Measurements from ENCODE around the gene OR5H2. TPM values are rescaled to one million over a fixed set of nuclear protein-coding genes. Genes with fewer than 3 reads are reported as not detected.

OR5H2 gene
- total and polyA plus RNA-seq, 5 donors from 2014 or later: not detected

DNA sequence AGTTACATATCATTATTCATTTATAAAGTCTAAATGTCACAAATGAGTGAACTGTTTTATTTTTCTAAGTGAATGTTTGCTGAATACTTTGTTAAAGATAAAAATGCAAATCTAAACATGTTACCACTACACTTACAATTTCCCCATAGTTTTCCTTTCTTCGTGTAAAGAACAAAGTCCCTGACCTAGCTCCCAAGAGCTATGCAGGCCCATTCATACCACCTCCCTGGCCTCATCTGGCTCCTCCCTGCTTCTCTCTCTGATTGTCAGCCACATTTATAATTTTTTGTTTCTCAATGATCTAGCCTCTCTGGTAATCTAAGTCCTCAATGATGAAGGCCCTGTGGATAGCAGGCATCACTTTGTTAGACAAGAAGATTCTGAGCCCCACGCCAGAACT lies 40.4 kb downstream of the OR5H2 start:
- no peaks in the 10 kb centered on the region for H3K9me3 ChIP-seq (ENCODE audit: control insufficient read depth in 2 of 2, low read length in 2 of 2)
- no peaks in the 10 kb centered on the region for H3K4me1 ChIP-seq (ENCODE audit: control insufficient read depth, insufficient read depth, low read length, poor library complexity, severe bottlenecking)
- no peaks in the 10 kb centered on the region for H3K36me3 ChIP-seq (ENCODE audit: control insufficient read depth, insufficient read depth, low read length)
- Mint-ChIP-seq H3K4me1 (peaks cover 0 to 2% (median 0%) of the 10 kb centered on the region in 4 donors), H3K27ac (no peak overlapping the region), H3K4me3 (no peak overlapping the region), H3K9me3 (no peaks in the 10 kb centered on the region), H3K27me3 (peaks cover 22% of the 10 kb centered on the region), H3K36me3 (no peaks in the 10 kb centered on the region)
- no peak overlapping the region for H3K4me3 ChIP-seq (ENCODE audit: low read depth, low read length)
- no peak for DNase-seq
- ATAC-seq (ENCODE audit: low read depth in 2 of 2): no peak
- no peak overlapping the region for H3K27ac ChIP-seq (ENCODE audit: insufficient read depth, low read length, poor library complexity, severe bottlenecking)
- no peaks in the 10 kb centered on the region for H3K27me3 ChIP-seq (ENCODE audit: control insufficient read depth, insufficient read depth, low read length)

DNA sequence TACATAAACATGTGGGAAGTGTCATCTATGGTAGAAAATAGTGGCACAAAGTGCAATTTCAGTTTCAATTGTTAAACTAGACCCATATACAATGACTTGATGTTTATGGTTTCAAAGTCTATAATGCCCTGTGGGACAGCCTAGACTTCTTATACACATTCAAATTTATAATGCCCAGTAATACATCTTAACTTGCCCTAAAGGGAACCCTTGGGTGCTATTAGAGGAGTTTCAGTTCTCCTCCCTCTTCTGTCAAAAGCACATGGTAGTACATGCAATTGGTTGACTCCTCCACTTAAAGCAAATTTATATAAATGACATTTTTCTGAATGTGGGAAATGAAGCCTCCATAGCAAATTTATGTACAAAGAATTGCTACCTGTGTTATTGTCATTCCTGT lies 41.1 kb downstream of the OR5H2 start:
- H3K9me3 ChIP-seq (ENCODE audit: control insufficient read depth in 2 of 2, low read length in 2 of 2): no peaks in the 10 kb centered on the region
- Mint-ChIP-seq H3K4me3 (no peak overlapping the region), H3K36me3 (no peaks in the 10 kb centered on the region), H3K27me3 (peaks cover 22% of the 10 kb centered on the region), H3K9me3 (no peaks in the 10 kb centered on the region), H3K27ac (no peak overlapping the region), H3K4me1 (peaks cover 0 to 2% (median 0%) of the 10 kb centered on the region in 4 donors)
- H3K4me1 ChIP-seq (ENCODE audit: control insufficient read depth, insufficient read depth, low read length, poor library complexity, severe bottlenecking): no peaks in the 10 kb centered on the region
- H3K27me3 ChIP-seq (ENCODE audit: control insufficient read depth, insufficient read depth, low read length): no peaks in the 10 kb centered on the region
- H3K36me3 ChIP-seq (ENCODE audit: control insufficient read depth, insufficient read depth, low read length): no peaks in the 10 kb centered on the region
- ATAC-seq (ENCODE audit: low read depth in 2 of 2) (no peak), DNase-seq (no peak)
- no peak overlapping the region for H3K27ac ChIP-seq (ENCODE audit: insufficient read depth, low read length, poor library complexity, severe bottlenecking)
- H3K4me3 ChIP-seq (ENCODE audit: low read depth, low read length): no peak overlapping the region

DNA sequence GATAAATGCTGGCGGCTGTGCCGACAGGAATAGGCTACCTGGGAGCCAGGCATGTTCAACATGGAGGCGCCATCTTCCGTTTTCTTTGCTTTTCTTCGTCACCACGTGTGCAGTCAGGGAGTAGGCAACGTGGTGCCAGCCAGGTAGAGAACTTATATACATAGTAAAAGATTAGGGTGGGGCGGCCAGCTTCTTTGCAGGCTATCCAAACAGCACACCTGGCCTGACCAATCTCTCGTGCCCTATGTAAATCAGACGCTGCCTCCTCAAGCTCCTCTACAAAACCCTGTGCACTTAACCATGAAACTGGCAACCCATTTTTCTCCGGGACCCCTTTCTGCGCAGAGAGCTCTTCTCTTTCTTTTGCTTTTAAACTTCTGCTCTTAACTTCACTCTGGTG lies 42.8 kb downstream of the OR5H2 start:
- no peak overlapping the region for H3K4me3 Mint-ChIP-seq
- no peaks in the 10 kb centered on the region for H3K9me3 ChIP-seq (ENCODE audit: control insufficient read depth in 2 of 2, low read length in 2 of 2)
- DNase-seq: no peak
- no peaks in the 10 kb centered on the region for H3K36me3 ChIP-seq (ENCODE audit: control insufficient read depth, insufficient read depth, low read length)
- H3K27me3 ChIP-seq (ENCODE audit: control insufficient read depth, insufficient read depth, low read length): peaks cover 4% of the 10 kb centered on the region
- H3K4me1 Mint-ChIP-seq: peaks cover 0 to 4% (median 0%) of the 10 kb centered on the region in 4 donors
- no peak overlapping the region for H3K27ac ChIP-seq (ENCODE audit: insufficient read depth, low read length, poor library complexity, severe bottlenecking)
- H3K9me3 Mint-ChIP-seq: no peaks in the 10 kb centered on the region
- no peak overlapping the region for H3K4me3 ChIP-seq (ENCODE audit: low read depth, low read length)
- peaks cover 22% of the 10 kb centered on the region for H3K27me3 Mint-ChIP-seq
- peaks cover 5% of the 10 kb centered on the region for H3K4me1 ChIP-seq (ENCODE audit: control insufficient read depth, insufficient read depth, low read length, poor library complexity, severe bottlenecking)
- ATAC-seq (ENCODE audit: low read depth in 2 of 2): no peak
- no peaks in the 10 kb centered on the region for H3K36me3 Mint-ChIP-seq
- H3K27ac Mint-ChIP-seq: no peak overlapping the region

DNA sequence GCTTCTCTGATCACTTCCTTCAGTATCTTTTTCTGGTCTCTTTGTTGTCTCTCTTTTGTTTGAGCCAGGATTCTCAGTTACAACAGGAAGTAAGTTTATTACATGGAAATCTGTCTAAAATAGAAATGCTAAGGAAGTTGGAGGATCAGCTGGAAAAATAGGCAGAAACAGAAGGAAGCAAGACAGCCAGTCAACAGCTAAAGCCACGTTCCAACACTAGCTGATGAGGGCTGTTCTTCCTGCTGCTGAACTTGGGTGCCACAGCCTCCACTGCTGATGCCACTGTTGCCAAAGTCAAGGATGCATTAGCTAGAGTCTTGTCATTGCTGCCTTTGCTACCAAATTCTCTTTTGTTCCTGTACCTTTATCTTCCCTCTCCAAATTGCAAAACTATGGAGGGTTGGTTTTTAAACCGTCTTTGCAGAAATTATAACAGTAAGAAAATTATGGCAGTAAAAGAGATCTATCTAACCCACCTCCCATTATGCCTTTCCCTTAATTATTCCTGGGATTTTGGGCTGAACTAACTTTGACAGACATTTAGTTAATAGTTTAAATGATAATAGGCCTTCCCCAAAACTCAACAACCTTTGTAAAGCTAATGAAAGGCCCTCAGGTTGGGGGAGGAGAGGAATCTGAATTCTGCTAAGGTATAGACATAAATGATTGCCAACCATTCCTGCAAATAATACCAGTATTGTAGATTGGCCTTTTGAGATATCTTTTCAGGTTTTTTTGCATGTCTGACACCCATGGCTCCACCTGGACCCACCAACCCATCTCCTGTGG lies 44.0 kb downstream of the OR5H2 start:
- H3K4me3 ChIP-seq (ENCODE audit: low read depth, low read length): no peak overlapping the region
- no peaks in the 10 kb centered on the region for H3K36me3 ChIP-seq (ENCODE audit: control insufficient read depth, insufficient read depth, low read length)
- Mint-ChIP-seq H3K27me3 (peaks cover 18% of the 10 kb centered on the region), H3K4me1 (peaks cover 0 to 4% (median 0%) of the 10 kb centered on the region in 4 donors), H3K9me3 (no peaks in the 10 kb centered on the region), H3K4me3 (no peak overlapping the region), H3K36me3 (no peaks in the 10 kb centered on the region), H3K27ac (no peak overlapping the region)
- peaks cover 5% of the 10 kb centered on the region for H3K4me1 ChIP-seq (ENCODE audit: control insufficient read depth, insufficient read depth, low read length, poor library complexity, severe bottlenecking)
- no peak for DNase-seq
- H3K27ac ChIP-seq (ENCODE audit: insufficient read depth, low read length, poor library complexity, severe bottlenecking): no peak overlapping the region
- no peaks in the 10 kb centered on the region for H3K9me3 ChIP-seq (ENCODE audit: control insufficient read depth in 2 of 2, low read length in 2 of 2)
- peaks cover 5% of the 10 kb centered on the region for H3K27me3 ChIP-seq (ENCODE audit: control insufficient read depth, insufficient read depth, low read length)
- no peak for ATAC-seq (ENCODE audit: low read depth in 2 of 2)

DNA sequence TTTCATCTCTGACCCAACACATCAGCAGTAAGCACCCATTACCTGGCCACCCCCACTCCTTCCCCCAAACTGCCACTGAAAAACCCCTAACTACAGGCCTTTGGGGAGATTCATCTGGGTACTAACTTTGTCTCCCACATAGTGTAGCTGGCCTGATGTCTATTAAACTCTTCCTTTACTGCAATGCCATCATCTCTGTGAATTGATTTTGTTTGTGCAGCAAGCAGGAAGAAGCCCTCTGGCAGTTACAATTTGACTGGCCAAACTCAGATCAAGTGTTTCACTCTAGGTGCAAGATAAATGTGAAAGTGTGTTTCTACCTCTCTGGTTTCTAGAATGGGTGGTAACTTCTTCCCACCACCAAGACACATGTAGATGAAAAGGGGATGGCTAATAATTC lies 44.6 kb downstream of the OR5H2 start:
- Mint-ChIP-seq H3K9me3 (no peaks in the 10 kb centered on the region), H3K36me3 (no peaks in the 10 kb centered on the region), H3K4me1 (peaks cover 0 to 4% (median 0%) of the 10 kb centered on the region in 4 donors), H3K4me3 (no peak overlapping the region), H3K27ac (no peak overlapping the region), H3K27me3 (peaks cover 19% of the 10 kb centered on the region)
- H3K4me1 ChIP-seq (ENCODE audit: control insufficient read depth, insufficient read depth, low read length, poor library complexity, severe bottlenecking): peaks cover 5% of the 10 kb centered on the region
- no peaks in the 10 kb centered on the region for H3K9me3 ChIP-seq (ENCODE audit: control insufficient read depth in 2 of 2, low read length in 2 of 2)
- DNase-seq: peak in 1 of 3 donors; percentile 32
- H3K36me3 ChIP-seq (ENCODE audit: control insufficient read depth, insufficient read depth, low read length): no peaks in the 10 kb centered on the region
- ATAC-seq (ENCODE audit: low read depth in 2 of 2): no peak
- peaks cover 5% of the 10 kb centered on the region for H3K27me3 ChIP-seq (ENCODE audit: control insufficient read depth, insufficient read depth, low read length)
- H3K27ac ChIP-seq (ENCODE audit: insufficient read depth, low read length, poor library complexity, severe bottlenecking): no peak overlapping the region
- no peak overlapping the region for H3K4me3 ChIP-seq (ENCODE audit: low read depth, low read length)

DNA sequence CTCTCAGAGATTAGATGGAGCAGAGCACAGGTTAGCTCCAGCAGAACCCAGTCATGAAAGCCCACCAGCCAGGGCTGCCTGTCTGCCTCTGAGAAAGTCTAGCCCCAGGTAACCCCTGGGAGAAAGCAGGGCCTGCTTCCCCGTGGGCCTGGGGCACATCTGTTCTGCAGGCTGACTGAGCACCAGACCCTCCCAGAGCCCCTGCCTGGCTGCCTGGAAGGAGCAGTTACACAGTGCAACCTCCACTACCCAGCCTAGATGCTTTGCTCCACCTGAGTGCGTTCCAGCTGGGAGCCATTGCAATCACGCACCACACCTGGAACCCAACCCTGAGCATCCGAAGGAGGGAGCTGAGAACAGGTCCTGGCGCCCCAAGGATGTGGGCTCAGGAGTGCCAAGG lies 46.6 kb downstream of the OR5H2 start:
- DNase-seq (no peak), ATAC-seq (ENCODE audit: low read depth in 2 of 2) (no peak)
- Histone ChIP-seq H3K4me1 (ENCODE audit: control insufficient read depth, insufficient read depth, low read length, poor library complexity, severe bottlenecking) (peaks cover 5% of the 10 kb centered on the region), H3K4me3 (ENCODE audit: low read depth, low read length) (no peak overlapping the region), H3K36me3 (ENCODE audit: control insufficient read depth, insufficient read depth, low read length) (no peaks in the 10 kb centered on the region), H3K9me3 (ENCODE audit: control insufficient read depth in 2 of 2, low read length in 2 of 2) (no peaks in the 10 kb centered on the region), H3K27ac (ENCODE audit: insufficient read depth, low read length, poor library complexity, severe bottlenecking) (no peak overlapping the region), H3K27me3 (ENCODE audit: control insufficient read depth, insufficient read depth, low read length) (peaks cover 7% of the 10 kb centered on the region)
- no peaks in the 10 kb centered on the region for H3K36me3 Mint-ChIP-seq
- no peak overlapping the region for H3K4me3 Mint-ChIP-seq
- peaks cover 0 to 4% (median 0%) of the 10 kb centered on the region in 4 donors for H3K4me1 Mint-ChIP-seq
- H3K9me3 Mint-ChIP-seq: no peaks in the 10 kb centered on the region
- no peak overlapping the region for H3K27ac Mint-ChIP-seq
- H3K27me3 Mint-ChIP-seq: peaks cover 26% of the 10 kb centered on the region

DNA sequence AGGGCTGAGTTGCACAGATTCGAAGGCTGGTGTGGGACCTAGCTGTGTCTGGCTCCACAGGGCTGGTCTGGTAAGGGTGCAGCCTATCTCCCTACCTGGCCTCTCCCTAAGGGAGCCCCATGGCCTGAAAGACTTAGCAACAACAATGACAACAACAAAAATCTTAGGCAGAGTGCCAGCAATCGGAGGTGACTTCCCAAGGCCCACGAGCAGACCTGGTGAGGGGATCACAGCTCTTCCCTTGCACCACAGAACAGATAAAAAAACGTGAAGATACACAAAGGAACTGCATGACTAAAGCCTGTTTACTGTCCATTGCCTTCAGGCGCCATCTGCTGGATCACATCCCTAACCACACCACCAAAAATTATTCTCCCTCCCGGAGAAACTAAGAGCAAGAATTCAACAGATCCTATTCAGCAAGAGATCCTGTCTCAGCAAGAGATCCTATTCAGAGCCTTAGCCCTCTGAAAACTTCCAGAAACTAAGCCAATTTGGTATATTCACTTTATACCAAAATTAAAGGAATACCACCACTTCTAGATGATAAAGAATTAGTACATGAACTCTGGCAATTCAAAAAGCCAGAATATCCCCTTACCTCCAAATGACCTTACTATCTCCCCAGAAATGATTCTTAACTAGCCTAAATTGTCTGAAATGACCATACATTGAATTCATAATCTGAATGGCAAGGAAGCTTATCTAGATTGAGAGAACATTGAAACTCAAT lies 47.3 kb downstream of the OR5H2 start:
- peaks cover 32% of the 10 kb centered on the region for H3K27me3 Mint-ChIP-seq
- no peak overlapping the region for H3K4me3 Mint-ChIP-seq
- ATAC-seq (ENCODE audit: low read depth in 2 of 2): peak; percentile 59 to 61
- peak overlapping the region in 2 of 3 donors; percentile 11 to 50 for H3K27ac Mint-ChIP-seq
- no peak overlapping the region for H3K27ac ChIP-seq (ENCODE audit: insufficient read depth, low read length, poor library complexity, severe bottlenecking)
- H3K9me3 ChIP-seq (ENCODE audit: control insufficient read depth in 2 of 2, low read length in 2 of 2): no peaks in the 10 kb centered on the region
- no peaks in the 10 kb centered on the region for H3K36me3 Mint-ChIP-seq
- peaks cover 5% of the 10 kb centered on the region for H3K4me1 ChIP-seq (ENCODE audit: control insufficient read depth, insufficient read depth, low read length, poor library complexity, severe bottlenecking)
- DNase-seq: peak; percentile 9 to 67 (median 50)
- H3K9me3 Mint-ChIP-seq: no peaks in the 10 kb centered on the region
- H3K4me1 Mint-ChIP-seq: peaks cover 0 to 4% (median 0%) of the 10 kb centered on the region in 4 donors
- H3K4me3 ChIP-seq (ENCODE audit: low read depth, low read length): no peak overlapping the region
- peaks cover 9% of the 10 kb centered on the region for H3K27me3 ChIP-seq (ENCODE audit: control insufficient read depth, insufficient read depth, low read length)
- H3K36me3 ChIP-seq (ENCODE audit: control insufficient read depth, insufficient read depth, low read length): no peaks in the 10 kb centered on the region

Data from CD4-positive, CD25-positive, alpha-beta regulatory T cell (primary cell).